GM12874 (cell line): ENCODE measurements around the gene DGKZ.

Source experiments
- TF ChIP-seq, protein P1 (sequence below): IDR thresholded peaks from 2 replicates; pipeline ENCODE4 v1.5.1; 2011; ENCODE audit warnings: low read depth, mild to moderate bottlenecking, control low read depth, low read length, moderate library complexity; ENCODE audit not compliant: insufficient read depth

Gene DGKZ, protein sequence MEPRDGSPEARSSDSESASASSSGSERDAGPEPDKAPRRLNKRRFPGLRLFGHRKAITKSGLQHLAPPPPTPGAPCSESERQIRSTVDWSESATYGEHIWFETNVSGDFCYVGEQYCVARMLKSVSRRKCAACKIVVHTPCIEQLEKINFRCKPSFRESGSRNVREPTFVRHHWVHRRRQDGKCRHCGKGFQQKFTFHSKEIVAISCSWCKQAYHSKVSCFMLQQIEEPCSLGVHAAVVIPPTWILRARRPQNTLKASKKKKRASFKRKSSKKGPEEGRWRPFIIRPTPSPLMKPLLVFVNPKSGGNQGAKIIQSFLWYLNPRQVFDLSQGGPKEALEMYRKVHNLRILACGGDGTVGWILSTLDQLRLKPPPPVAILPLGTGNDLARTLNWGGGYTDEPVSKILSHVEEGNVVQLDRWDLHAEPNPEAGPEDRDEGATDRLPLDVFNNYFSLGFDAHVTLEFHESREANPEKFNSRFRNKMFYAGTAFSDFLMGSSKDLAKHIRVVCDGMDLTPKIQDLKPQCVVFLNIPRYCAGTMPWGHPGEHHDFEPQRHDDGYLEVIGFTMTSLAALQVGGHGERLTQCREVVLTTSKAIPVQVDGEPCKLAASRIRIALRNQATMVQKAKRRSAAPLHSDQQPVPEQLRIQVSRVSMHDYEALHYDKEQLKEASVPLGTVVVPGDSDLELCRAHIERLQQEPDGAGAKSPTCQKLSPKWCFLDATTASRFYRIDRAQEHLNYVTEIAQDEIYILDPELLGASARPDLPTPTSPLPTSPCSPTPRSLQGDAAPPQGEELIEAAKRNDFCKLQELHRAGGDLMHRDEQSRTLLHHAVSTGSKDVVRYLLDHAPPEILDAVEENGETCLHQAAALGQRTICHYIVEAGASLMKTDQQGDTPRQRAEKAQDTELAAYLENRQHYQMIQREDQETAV

DNA sequence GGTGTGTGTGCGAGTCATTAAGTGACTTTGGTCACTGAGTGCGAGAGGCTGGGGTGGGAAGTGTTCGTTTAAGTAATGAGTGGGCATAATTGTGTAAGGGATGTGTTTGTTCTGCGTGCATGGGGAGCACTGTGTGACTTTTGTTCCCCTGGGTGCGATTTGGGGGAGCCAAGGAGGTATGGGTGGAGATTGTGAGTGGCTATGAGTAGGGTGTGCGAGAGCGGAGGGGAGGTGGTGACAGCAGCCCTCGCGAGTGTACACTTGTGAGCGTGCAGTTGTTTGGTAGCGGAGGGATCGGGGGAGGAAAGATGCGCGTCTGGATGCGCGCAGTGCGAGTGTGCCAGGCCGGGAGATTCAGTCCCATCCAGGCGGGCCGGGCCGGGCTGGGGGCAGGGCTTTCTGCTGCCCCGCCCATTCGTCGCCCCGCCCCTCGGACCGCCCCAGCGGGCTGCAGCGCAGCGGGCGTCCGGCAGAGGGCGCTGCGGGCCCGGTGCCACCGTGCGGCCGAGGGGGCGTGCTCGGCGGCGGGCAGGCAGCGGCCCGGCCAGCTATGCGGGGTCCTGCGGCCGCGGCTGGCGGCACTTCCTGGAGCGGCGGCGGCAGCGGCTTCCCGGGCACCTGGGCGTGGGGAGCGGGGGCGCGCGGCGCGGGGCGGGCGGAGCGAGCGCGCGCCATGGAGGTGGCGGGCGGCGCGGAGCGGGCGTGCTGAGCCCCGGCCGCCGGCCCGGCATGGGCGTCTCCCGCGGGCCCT lies at the start of gene DGKZ:
TSS of gene DGKZ (plus strand) at position 578 of the 751 bp plus-strand sequence. CDS start 197 bp downstream, outside the sequence.
- TF ChIP-seq, protein P1, sequence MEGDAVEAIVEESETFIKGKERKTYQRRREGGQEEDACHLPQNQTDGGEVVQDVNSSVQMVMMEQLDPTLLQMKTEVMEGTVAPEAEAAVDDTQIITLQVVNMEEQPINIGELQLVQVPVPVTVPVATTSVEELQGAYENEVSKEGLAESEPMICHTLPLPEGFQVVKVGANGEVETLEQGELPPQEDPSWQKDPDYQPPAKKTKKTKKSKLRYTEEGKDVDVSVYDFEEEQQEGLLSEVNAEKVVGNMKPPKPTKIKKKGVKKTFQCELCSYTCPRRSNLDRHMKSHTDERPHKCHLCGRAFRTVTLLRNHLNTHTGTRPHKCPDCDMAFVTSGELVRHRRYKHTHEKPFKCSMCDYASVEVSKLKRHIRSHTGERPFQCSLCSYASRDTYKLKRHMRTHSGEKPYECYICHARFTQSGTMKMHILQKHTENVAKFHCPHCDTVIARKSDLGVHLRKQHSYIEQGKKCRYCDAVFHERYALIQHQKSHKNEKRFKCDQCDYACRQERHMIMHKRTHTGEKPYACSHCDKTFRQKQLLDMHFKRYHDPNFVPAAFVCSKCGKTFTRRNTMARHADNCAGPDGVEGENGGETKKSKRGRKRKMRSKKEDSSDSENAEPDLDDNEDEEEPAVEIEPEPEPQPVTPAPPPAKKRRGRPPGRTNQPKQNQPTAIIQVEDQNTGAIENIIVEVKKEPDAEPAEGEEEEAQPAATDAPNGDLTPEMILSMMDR, result peak; percentile 85

DNA sequence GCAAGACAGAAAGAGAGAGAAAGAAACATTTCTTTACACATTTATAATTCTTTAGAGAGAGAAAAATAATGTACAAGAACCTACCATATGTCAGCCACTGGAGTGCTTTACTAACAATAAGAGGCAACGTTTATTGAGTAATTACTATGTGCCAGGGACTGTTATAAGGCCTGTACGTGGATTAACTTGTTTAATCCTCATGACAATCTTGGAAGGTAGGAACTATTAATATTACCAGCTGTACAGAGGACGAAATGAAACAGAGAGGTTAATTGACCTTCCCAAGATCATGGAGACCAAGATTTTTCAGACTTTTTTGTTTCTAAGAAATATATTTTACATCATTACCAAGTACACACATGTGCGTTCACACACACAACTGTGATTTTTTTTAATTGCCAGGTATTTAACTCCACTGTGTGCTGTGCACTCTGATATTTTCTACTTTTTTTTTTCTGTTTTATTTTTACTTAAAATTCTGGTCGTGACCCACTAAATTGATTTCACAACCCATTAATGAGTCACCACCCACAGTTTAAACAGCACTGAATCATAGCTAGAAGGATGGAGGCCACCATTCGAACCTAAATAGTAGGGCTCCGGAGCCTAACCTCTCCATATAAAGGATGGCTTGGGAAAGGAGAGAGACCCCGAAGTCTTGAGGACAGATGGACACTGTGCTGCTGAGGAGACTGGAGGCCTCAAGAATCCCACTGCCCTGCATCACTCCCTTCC lies 48.4 kb upstream of the DGKZ start:
- TF ChIP-seq, protein P1, result no peak

DNA sequence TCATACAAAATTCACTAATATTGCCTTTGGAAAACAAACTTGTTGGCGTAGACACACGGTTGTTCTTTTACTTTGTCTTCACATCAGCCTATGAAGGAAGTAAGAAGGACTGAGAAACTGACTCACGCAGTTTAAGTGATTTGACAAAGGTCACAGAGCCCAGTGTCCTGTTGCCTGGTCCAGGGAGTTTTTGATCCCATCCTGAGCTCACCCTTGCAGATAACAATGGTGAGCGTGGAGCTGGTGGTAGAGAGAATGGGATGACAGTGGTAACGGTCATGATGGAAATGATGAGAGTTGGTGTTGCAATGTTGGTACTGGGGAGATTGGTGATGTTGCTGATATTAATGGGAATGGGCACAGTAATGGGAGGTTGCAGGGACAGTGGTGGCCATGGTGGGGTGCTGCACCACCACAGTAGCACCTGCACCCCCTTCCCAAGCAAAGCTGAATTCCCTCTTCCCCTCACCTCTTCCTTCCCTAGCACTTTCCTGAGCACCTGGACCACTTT lies 47.8 kb upstream of the DGKZ start:
- TF ChIP-seq, protein P1, result no peak

DNA sequence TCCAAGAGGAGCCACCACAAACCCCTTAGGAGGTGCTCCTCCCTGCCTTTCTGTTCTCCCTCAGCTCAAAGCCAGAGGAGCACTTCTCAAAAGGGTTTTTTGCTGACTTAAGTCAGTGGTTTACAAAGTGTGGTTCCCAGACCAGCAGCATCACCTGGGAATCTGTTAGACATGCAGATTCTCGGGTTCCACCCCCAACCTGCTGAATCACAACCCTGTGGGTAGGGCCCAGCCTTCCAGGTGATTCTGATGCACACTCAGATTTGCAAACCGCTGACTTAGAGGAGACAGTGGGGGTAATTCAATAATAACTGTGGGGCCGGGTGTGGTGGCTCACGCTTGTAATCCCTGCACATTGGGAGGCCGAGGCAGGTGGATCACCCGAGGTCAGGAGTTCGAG lies 47.0 kb upstream of the DGKZ start:
- TF ChIP-seq, protein P1, result no peak

DNA sequence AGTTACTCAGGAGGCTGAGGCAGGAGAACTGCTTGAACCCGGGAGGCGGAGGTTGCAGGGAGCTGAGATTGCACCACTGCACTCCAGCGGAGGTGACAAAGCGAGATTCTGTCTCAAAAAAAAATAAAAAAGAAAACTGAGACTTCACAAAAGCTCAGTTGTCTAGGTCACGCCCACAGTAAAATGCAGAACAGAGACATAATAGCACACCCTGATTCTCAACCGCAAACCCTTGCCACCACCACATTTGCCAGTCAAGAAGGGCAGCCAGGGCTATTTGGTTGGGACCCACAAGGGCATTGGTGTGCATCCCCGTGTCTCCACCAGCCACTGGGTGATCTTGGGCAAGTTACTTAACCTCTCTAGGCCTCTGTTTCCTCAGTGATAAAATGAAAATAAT lies 44.4 kb upstream of the DGKZ start:
- TF ChIP-seq, protein P1, result no peak

DNA sequence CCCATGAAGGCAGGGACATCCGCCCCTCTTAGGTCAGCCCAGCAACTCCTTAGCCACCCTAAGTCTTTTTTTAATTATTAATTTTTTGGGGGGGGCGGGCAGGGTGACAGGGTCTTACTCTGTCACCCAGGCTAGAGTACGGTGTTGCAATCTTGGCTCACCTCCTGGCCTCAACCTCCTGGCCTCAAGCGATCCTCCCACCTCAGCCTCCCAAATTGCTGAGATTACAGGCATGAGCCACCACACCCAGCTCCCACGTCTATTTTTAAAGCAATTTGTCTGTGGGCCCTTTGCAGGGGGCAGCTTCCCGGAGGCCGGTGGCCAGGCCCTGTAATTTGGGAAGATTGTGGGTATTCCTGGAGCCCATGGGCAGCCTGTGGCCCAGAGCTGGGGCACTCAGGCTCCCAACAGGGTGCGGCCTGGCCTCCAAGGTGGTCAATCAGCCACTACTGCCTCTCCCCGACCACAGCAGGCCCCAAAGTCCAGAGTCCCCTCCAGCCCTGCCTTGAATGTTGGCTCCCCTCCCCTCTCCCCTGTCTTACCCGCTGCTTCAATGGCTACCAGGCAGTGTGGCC lies 42.6 kb upstream of the DGKZ start:
- TF ChIP-seq, protein P1, result no peak
